Measurements from ENCODE around the gene TMEM92.
A peak's percentile ranks its signal among the peaks of the same experiment; 100 is the strongest.
"Not testable (repeated sequence)": the region's sequence is repeated elsewhere in the genome, so short reads cannot be mapped to it uniquely, and the experiment has no call there.

The TMEM92 gene

DNA sequence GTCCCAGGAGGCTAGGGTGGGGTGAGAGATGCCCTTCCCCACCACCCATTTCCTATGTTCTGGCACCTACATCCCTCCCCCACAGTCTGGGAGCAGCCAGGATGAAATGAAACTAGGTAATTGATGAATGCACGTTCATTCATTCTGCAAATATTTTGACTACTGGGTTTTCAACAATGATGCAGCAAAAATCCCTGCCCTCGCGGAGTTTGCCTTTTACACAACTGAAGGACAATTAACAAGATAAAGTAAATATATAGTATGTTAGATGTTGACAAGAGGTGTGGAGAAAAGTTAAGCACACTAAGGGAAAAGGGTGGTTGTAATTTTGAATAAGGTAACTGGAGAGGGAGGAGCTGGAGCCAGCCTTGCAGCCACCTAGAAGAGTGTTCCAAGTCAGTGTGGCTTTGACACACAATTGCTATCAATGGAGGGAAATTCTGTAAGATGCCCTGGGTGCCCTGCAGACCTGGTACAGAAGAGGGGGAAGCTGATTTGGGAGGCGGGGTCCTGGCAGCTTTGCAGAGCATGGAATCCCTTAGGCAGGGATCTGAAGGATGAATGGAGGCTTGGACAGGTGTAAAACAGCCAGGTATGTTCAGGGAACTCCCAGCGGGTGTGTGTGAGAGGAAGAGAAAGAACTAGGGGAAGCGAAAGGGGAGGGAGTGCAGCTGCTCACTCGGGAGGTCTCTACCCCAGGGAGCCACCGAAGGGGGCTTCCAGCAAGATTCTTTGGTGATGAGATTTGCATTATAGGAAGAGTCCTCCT, 2.5 kb downstream of the TMEM92 start:
- DNase-seq (ENCODE audit: low spot score), result no peak

DNA sequence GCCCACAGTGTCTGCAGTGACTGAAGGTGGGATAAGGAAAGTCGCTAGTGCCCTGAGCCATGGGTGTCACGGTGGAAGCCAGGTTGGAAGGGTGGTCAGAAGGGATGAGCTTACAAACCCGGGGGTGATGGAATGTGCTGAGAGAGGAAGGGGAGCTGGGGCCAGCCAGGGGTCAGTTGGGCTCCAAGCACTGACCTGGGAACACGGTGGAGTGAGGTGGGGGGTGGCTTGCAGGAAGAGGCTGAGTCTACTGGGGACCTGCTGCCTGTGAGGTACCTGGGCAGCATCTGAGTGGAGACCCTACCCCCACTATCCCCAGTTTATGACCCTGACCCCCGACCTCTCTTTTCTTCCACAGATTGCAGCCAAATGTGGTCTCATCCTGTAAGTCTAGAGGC, 3.1 kb downstream of the TMEM92 start:
- DNase-seq (ENCODE audit: low spot score), result no peak

DNA sequence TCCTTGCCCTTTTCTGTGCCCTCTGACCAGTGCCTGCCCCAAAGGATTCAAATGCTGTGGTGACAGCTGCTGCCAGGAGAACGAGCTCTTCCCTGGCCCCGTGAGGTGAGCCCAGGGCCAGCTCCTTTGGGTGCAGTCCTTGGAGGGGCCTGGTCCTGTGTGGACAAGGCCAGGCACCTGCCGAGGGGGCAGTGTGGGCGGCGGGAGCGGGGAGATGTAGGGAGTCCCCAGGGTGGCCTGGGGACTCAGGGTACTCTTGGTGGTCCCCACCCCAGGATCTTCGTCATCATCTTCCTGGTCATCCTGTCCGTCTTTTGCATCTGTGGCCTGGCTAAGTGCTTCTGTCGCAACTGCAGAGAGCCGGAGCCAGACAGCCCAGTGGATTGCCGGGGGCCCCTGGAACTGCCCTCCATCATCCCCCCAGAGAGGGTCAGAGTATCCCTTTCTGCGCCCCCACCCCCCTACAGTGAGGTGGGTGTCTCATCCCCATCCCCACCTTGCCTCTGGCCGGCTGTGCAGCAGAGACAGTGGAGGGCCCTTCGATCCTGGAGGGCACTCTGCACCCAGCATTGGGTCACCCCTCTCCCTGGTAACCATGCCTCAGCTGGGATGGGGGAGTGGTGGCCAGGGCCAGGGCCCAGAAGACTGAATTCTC, 4.4 kb downstream of the TMEM92 start:
- no peak for DNase-seq (ENCODE audit: low spot score)

DNA sequence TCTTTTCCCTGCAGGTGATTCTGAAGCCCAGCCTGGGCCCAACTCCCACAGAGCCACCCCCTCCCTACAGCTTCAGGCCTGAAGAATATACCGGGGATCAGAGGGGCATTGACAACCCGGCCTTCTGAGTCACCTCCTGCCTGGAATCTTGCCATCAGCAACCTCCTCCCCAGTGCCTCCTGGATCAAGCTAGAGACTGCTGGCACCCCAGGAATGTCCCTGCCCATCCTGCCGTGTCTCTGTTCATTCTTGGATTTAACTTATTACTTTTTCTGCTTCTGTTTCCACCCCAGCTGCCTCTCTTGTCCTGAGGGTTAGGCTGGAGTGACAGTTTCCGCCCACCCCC, 4.9 kb downstream of the TMEM92 start:
- DNase-seq (ENCODE audit: low spot score), result no peak

DNA sequence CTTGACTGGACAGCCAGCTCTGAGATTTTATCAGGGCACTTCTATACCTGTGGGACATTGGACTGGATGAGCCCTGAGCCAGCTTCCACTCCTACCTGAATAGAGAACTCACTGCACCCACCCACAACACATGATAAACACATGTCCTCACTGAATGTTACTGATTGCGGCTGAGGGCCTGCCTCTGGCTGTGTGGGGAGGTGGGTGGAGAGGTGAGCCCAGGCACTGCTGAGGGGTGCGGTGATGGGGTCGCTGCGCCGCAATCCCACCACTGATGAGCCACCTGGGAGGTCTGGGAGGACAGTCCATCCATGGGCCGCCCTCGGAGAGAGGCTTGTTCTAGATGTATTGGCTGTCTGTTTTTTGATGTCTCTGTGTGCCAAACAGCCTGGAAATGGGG, 5.4 kb downstream of the TMEM92 start:
- DNase-seq (ENCODE audit: low spot score), result no peak

DNA sequence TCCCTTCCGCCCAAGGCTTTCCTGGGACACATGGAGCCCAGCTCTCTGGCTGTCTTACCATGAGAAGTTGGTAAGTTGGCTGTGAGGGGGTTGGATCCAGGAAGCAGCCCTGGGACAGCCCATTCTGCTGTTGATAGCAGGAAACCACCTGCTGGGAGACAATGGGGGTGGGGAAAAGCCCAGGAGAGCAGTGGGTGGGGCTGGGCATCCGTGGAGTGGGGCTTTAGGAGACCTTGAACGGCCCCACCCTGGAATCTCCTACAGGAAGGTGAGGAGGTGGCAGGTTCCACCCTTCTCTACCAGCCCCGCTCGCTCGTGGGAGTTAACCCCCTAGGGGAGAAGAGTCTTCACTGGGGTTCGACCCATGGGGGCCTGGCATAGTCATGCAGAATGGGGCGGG, 5.8 kb downstream of the TMEM92 start:
- DNase-seq (ENCODE audit: low spot score), result peak; percentile 20

DNA sequence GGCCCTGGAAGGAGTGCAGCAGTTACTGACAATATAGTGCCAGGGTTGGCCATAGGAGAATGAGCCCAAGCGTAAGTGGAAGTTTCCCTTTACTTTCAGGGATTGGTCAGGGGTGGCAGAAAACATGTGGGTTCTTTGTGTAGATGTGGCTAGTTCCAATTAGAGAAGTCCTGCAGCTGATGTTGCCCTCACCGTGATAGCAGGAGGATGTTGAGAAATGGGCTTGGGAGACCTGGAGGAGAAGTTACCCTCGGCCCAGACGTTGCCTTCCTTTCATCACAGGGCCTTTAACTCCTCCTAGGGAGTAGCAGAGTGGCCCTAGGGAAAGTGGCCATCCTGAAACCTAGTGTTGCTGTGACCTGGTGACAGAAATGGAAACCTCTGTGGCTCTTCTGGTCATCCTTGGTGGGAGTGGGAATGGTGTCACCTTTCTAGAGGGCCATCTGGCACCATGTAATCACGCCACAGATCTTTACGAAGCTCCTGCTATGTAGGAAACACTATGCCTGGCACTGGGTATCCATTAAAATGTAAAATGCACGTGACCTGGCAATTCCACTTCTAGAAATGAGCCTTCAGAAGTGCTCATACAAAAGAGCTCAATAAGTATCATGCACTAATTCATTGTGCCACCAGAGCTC, 6.7 kb downstream of the TMEM92 start:
- DNase-seq (ENCODE audit: low spot score), result no peak

DNA sequence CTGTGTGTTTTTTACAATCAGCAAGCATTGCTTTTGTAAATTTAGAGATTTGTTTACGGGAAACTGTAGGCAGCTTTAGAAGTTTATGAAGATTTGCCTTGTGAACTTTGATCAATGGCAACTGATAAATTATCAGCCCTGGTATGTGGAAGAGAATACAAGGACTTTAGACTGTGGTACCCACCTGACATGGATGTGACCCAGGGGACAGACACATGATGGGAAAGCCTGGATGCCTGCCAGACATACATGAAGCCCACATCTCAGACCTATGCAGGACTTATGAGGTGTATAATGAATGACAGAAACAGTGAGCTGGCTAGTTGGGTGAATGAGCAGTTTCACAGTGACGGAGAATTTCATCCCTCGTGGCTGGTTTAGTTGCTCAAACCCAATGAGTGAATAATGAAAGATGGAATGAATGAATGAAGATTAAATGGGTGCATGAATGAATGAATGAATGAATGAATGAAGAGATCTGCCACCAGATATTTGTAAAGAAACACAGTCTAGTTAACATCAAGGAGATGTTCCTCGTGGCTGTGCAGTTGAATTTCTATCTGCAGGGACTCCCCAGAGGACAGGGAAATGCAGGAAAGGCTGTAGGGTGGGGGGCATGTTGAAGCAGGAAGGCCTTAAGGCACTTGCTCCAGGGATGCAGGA, 7.6 kb downstream of the TMEM92 start:
- no peak for DNase-seq (ENCODE audit: low spot score)

DNA sequence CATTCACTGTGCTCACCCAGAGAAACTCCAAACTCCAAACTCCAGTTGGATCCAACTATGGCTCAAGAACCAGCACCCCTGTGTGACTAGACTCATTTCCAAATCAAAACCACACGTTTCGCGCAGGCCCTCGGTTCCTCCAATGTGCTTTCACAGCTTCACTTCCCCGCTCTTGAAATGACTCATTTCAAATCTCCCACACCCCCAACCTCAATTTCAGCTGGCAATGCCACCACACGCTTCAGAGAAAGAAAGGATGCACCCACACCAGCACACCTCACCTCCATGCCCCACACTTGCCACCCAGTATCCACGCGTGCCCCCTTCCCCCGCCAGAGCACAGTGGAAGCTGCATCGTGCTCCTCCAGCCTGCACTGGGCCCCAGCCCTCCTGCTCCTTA, 9.0 kb downstream of the TMEM92 start:
- no peak for DNase-seq (ENCODE audit: low spot score)

DNA sequence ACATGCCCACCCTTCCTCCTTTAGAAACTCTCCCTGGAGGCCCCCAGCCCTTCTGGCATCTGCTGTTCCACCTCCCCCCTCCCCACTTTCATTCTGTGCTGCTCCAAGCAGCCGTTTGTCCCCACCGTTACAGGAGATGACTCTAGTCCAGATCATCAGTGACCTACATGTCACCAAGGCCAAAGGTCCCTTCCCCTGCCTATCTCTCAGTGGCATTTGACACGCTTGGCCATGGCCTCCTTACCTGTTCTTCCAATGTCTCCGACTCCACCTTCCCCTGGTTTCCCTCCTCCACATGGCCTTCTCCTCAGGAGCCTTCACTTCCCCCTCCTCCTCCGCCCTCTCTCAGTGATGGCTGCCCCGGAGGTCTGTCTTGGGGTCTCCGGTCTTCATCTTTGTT, 9.4 kb downstream of the TMEM92 start:
- no peak for DNase-seq (ENCODE audit: low spot score)

DNA sequence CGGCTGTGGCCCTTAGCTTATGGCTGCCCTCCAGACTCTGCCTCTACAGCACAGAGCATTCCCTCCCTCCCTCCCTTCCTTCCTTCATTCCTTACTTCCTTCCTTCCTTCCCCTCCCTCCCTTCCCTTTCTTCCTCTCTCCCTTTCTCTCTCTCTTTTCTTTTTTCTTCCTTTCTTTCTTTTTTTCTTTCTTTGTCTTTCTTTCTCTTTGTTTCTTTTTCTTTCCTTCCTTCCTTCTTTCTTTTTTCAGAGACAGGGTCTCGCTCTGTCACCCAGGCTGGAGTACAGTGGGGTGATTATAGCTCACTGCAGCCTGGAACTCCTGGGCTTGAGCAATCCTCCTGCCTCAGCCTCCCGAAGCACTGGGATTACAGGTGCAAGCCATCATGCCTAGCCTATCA, 11.7 kb downstream of the TMEM92 start:
- no peak for DNase-seq (ENCODE audit: low spot score)

DNA sequence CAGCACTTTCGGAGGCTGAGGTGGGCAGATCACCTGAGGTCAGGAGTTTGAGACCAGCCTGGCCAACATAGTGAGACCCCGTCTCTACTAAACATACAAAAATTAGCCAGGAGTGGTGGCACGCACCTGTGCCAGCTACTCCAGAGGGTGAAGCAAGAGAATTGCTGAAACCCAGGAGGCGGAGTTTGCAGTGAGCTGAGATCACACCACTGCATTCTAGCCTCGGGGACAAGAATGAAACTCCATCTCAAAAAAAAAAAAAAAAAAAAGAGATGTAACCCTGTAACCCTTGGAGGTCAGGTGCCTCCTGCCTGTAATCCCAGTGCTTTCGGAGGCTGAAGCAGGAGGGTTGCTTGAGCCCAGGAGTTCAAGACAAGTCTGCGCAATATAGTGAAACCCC, 13.0 kb downstream of the TMEM92 start:
- DNase-seq (ENCODE audit: low spot score), result not testable (repeated sequence)

DNA sequence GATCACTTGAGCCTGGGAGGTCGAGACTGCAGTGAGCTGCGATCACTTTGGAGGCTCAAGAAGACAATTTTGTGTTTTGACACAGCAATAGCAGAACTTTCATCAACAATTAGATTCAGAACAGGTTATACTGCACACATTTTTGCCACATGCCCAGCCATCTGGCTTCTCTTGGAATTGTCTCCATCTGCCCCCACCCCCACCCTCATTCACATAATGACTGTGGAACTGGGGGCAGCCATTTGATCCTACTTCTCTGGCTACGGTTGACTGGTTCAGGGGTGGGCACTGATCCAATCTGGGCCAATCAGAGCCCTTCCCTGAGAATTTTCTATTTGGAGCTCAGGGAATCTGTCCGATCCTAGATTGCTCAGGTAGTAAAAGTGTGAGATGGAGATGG, 14.0 kb downstream of the TMEM92 start:
- no peak for DNase-seq (ENCODE audit: low spot score)

DNA sequence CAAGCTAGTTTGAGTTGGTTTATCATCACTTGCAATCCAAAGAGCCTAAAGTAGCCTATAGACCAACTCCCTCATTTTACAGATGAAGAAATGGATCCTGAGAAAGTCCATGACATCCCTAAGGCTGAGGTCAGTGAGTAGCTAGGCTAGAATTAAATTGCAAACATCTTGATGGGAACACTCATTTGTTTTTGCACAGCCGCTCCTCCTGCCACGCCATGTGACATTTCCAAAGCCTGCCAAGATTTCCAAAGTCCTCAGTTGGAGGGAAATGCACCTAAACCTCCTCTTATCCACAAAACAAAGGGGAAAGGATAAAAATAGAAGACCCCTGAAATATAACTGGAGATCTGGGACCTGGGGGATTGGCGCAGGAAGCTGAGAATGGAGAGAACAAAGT, 15.0 kb downstream of the TMEM92 start:
- no peak for DNase-seq (ENCODE audit: low spot score)

DNA sequence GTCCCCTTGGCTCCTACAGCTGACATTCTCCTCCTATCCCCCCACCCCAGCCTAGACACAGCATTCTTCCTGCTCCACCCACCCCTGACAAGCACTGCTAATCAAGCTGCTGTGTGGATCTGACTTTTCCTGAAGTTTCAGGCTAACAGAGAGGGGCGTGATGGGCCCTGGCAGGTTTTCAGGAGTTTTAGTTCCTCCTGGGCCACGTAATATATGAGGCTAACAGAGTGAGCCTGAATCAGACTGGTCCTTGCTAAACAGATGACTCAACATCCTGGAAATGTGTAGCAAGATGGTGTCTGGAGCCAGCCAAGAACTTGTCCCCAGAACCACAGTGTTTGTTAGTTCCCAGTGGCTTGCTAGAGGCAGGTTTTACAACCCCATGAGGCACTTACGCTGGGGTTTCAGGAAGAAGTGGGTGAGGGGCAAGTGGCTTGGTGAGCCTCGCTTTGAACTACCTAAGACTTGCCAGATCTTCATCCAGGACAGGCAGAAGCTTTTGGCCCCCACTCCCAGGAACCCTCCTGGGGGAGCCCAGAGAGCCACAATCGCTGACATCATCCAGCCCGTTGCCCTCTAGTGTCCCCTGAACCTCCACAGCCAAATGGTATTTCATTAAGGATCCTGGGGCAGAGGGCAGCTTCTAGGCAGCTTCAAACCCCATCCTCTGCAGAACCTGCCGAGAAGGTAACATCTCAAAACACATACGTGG, 15.9 kb downstream of the TMEM92 start:
- DNase-seq (ENCODE audit: low spot score), result peak; percentile 77

DNA sequence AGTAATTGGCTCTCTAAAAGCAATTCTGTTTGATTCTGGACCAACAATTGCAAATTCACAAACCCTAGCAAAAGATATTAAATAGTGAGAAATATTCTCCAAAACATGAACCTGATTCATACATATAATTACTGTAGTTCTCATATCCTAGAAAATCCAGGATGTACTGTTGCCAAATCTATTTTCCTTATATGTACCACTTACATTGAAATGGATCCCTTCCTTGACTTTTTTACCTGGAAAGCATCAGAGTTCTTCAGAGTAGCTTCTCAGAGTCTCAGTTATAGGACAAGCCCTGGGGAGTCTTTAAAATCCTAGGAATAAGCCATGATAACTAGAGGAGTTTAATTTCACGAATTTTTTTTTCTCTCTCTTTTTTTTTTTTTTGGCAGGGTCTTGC, 16.7 kb downstream of the TMEM92 start:
- DNase-seq (ENCODE audit: low spot score), result no peak

DNA sequence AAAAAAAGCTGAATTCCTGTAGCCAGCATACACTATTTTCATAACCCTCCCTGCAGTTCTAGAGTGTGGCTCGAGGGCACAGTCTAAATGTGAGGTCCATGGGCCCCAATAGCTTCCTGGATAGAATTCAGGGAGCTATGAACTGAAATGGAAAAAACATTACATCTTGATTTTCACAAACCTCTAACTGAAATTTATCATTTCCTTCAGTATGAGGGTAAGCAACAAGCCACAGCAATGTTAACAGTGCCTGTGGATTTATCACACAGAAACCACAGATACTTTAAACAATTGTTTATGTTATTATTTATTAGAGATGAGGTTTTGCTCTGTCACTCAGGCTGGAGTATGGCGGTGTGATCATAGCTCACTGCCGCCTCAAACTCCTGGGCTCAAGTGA, 18.2 kb downstream of the TMEM92 start:
- no peak for DNase-seq (ENCODE audit: low spot score)

DNA sequence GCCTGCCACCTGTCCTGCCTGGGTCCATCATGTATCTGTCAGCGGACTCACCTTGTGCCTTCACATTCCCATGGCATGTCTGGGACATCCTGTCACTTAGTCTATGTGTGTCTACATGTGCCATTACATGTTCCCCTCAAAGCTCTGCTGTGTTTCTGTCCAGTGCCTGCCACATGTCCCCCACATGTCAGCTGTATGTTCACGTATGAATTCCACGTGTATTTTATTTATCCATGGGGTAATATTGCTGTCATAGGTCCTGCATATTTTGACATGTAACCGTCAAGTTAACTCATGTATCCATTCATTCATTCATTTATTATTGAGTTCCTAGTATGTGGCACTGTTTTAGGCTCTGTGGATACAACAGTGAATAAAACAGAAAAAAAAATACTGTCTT, 20.8 kb downstream of the TMEM92 start:
- no peak for DNase-seq (ENCODE audit: low spot score)

DNA sequence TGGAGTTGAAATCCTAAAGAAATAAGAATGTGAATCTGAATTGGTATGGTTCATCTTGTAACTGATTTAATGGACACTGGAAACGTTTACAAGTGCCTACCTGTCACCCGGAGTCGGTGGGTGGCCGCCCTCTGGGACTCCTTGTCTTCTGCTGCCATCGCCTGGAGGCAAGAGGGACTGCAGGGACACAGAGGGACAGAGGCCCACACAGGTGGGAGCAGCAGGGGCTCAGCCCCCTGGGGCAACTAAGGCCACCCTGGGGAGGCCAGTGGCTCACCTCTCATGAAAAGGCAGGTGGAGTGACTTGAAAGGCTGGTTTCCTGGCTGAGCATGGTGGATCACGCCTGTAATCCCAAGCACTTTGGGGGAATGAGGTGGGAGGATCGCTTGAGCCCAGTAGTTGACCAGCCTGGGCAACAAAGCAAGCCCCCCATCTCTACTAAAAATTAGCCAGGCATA, 23.2 kb downstream of the TMEM92 start:
- peak; percentile 75 for DNase-seq (ENCODE audit: low spot score)

DNA sequence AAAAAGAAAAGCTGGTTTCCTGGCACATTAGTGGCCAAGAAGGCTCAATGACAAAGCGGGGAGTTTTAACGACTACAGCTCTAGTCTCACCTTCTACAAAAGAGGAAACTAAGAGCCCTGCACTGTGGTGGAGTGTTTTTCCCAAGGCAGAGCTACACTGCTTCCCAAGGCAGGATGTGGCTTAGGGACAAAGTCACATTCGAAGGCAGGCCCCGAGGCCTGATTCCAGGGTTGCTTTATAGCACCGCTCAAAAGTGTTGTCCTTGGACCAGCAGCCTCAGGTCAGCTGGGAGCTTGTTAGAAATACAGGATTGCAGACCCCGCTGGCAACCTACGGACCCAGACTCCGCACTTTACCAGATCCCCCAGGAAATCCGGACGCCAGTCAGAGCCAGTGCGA, 23.8 kb downstream of the TMEM92 start:
- no peak for DNase-seq (ENCODE audit: low spot score)

DNA sequence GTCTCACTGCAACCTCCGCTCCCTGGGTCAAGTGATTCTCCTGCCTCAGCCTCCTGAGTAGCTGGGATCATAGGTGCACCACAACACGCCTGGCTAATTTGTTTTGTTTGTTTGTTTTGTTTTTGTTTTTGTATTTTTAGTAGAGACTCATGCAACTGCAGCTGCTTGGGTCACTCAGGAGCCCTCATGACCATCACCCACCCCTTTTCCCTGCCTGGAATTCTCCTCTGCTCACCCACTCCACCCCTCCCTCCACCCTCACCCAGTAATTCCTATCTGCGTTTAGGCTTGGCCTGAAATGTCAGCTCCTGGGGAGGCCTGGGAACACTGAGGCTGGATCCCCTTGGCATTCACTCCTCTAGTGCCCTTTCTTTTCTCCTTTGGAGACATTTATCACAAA, 25.5 kb downstream of the TMEM92 start:
- DNase-seq (ENCODE audit: low spot score), result no peak

DNA sequence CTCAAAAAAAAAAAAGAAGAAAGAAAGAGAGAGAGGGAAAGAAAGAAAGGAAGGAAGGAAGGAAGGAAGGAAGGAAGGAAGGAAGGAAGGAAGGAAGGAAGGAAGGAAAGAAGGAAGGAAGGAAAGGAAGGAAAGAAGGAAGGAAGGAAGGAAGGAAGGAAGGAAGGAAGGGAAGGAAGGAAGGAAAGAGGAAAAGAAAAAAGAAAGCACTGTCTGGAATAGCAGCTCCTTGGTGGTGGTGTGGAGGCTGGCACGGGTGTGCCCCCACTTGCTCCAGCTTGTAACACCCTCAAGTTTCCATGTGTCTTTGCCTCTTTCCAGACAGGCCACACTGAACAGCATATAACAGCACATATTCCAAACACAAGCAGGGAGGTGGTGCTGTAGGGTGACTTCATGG, 26.6 kb downstream of the TMEM92 start:
- not testable (repeated sequence) for DNase-seq (ENCODE audit: low spot score)

Measured in LoVo (cell line).